HG03103 (cell line): Measurements from ENCODE around the gene ABL2.

Source experiments
- ATAC-seq: cut with Tn5 transposase; IDR thresholded peaks from one replicate; pipeline ENCODE4 v1.9.1; 2021; ENCODE audit warnings: low read depth; ENCODE audit not compliant: unreplicated experiment

Gene ABL2

GRCh38 chr1:179103999-179104398 lies 125.5 kb downstream of the ABL2 start:
- no peak for ATAC-seq

- no peak for ATAC-seq
These were observed 127.9 kb downstream of the ABL2 start for GRCh38 chr1:179101566-179101965.

DNA sequence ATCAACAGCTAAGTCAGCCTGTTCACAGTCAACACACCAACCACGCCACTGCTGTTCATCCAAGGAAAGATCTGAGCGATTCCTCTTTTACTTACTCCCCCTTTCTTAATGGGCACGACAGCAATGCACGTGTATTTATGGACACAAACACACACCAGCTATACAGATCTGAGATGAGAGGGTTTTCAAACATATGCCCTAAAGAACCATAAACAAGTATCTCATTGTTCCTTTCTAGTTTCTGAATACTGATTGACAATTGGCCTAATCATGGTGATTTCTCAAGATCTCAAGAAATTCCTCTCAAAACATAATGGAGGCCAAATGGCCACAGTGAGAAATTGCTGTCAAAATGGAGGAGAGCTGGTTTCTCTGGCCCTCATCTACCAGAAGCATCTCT lies 129.6 kb downstream of the ABL2 start:
- ATAC-seq: no peak

DNA sequence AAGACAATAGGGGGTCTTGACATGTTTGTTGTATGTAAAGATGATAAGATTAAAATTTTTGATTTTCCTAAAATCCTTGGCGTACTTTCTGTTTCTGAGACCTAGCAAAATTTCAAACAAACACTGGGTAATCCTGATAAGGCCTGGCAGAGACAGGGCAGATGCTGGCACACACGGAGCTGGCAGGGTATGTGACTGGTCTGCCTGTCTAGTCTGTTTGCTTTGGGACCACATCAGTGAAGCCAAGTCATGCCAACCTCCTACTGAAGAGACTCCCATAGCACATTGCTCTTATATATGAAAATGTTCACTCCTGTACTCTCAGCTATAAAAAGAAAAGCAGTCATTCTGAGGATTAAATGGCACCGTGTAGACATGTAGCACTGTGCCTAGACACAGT lies 133.6 kb downstream of the ABL2 start:
- no peak for ATAC-seq

DNA sequence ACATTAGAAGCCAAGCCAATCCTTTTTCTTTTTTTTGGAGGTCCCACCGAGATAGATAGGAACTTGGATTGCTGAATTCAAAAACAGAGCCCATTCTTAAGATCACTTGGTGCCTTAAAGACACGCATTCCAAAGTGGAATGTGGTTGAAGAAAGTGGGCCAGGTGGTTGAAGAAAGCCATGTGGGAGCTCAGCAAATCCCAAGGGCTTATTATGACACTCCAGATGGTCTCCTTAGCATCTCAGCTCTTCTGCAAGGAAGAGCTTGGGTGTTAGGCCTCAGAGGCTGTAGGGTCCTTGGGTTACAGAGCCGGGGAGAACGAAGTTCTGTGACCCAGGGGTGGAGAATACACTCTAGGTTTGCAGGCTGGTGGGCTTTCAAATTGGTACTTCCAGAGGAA lies 134.1 kb downstream of the ABL2 start:
- ATAC-seq: no peak

- ATAC-seq: no peak
These were observed 134.7 kb downstream of the ABL2 start for GRCh38 chr1:179094818-179095217.

DNA sequence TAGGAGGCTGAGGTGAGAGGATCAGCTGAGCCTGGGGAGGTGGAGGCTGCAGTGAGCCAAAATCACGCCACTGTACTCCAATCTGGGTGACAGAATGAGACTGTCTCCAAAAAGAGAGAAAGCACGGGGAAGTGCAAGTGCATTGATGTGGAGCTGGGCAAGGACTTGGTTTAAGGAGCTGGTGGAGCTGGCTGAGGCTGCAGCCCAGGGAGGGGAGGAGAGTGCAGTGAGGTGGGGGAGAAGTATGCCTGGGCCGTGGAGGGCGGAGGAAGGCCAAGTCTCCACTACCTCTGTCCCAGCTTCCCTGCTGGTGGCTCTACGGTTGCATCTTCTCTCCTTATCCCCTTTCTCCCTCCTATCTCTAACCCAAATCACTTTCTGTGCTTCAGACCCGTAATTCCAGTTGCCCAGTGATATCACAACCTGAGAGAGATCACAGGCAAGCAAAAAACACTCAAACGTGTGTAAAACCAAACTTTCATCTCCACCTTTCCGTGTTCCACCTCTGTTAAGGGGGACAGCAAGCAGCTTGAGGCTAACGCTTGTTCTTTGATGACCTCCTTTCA lies 136.5 kb downstream of the ABL2 start:
- no peak for ATAC-seq

DNA sequence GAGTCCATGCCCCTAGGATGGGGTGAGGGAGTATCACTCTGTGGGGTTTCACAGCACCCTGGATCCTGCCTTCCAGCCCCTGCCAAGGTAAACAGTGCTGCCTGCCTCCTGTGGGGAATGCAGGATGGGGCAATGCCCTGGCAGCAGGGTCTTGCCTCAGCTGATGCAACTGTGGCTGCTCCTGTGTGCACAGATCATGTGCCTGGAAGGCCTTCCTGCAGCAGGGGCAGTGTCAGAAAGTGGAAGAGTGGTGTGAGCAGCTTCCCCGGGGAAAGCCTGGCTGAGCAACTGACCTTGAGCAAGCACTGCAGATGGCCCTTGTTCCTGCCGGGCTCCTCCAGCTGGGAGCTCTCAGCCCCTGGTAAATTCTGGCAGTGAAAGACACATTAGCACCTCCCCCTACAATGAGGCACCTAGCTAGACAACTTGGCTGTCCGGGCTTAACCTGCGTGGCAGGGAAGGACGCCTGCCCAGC lies 137.7 kb downstream of the ABL2 start:
- ATAC-seq: no peak

- ATAC-seq: no peak
These were observed 138.6 kb downstream of the ABL2 start for GRCh38 chr1:179090923-179091322.

DNA sequence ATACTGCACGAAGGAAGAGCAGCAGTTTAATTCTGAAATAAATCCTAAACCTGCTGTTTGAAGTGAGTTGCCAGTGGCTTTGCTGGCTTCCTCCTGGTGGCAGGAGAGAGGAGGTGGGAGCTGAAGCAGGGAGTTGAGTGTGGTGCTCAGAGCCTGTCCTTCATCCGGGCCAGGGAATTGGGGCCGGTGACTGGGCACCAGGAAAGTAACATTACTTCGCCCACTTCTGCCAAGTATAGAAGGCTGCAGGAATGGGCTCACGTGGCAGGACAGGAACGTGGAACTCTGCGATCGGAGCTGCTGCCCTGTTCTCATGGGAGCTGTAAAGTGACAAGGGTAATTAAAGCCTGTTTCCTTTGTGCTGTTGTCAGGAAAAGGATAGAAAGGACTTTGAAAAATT lies 139.0 kb downstream of the ABL2 start:
- ATAC-seq: no peak

DNA sequence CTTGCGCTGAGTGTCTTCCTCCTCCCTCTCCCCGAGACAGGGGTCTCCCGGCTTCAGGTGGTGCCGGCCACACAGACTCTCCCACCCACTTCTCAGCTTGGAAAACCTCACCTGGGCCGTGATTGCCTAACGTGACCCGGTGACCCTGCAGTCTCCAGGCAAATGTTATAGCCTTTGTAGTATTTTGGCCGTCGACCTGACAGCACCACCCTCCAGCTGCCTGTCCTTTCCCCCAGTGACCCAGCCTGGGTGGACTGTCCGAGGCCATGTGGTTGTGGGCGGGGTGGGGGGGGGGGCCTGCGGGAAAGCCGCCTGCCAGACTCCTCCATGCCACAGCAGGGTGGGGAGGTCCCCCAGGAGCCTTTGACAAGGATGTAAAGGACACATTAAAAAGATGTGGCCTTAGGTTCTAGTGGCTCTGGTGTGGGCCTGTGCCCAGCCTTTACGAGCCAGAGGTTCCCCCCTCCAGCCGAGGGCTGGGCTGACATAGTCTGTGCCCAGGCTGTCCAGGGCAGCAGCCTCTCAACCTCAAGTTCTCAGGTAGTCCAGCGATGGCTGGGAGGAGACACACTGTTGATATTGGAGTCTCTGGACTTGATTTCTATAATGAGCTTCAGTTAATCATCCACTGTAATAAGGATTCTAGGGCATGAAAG lies 139.5 kb downstream of the ABL2 start:
- ATAC-seq: no peak

DNA sequence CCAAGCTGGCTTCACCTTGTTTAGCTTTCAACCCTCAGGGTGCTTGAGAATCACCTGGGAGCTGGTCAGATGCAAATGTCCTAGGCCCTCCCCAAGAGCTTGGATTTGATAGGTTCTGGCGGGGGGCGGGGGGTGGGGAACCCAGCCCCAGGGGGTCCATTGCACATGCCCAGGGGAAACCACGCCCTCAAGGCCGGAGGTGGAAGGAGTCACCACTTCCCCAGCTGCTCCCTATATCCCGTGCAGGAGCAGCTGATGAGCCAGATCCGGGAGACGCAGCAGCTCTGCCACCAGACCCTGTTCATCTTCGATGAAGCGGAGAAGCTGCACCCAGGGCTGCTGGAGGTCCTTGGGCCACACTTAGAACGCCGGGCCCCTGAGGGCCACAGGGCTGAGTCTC lies 141.8 kb downstream of the ABL2 start:
- ATAC-seq: no peak

DNA sequence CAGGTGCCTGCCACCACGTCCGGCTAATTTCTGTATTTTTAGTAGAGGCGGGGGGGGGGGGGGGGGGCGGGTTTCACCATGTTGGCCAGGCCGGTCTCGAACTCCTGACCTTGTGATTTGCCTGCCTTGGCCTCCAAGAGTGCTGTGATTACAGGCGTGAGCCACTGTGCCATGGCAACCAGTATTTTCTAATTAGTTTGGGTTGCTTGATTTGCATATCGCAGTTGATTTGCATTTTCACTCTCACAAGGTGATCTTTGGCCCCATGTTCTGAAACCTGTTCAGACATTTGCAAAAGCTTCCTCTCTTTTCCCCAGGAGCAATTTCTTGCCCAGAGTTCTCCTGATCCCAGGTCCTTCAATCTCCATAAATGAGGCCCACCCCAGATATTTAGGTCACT lies 145.9 kb downstream of the ABL2 start:
- no peak for ATAC-seq

GRCh38 chr1:179082999-179083335 lies 146.5 kb downstream of the ABL2 start:
- ATAC-seq: no peak

DNA sequence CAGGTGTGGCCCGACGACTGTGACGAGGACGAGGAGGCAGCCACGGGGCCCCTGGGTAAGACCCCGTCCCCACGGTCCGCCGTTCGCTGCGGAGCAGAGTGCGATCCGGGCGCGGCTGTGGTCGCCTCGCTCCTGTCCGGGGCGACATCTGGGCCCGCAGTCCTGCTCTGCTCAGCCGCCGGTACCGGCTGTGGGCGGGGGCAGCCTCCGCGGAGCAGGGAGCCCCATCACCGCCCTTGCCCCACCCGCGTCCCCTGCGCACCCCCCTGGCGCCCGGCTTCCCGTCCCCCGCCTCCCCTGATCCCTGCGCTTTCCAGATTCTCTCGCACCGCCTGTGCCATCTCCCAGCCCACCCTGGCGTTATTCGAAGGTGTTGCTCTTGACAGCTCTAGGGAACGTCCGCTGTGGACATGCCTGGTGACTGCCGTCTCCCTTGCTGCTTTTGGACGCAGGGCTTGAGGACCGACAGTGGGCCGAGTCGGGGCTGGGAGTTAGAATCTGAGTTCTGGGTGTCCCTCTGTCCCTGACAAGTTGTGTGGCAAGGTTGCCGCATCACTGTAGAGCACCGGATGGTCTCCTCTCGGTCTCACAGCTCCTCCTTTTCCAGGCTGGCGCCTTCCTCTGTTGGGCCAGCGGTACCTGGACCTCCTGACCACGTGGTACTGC lies 147.0 kb downstream of the ABL2 start:
- peak; percentile 10 for ATAC-seq

DNA sequence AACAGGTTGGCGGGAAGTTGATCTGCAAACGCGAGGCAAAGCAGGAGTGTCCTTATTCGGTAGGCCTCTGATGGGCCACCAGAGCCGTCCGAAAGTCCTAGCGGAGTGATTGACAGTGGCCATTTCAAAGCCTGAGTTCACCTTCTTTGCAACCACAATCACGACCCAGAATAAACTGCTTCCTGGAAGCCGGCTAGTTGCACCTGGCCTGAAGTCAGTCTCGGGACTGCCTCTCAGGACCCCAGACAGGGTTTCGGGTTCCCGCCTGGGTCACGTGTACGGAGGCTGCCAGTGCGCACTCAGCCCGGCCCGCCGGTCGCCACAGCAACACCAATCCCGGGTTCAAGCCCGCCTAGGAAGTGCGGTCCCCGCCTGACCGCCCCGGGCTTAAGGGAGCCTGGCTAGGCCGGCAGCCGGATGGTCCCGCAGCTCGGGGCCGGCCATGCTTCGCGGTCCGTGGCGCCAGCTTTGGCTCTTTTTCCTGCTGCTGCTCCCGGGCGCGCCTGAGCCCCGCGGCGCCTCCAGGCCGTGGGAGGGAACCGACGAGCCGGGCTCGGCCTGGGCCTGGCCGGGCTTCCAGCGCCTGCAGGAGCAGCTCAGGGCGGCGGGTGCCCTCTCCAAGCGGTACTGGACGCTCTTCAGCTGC lies 147.7 kb downstream of the ABL2 start, which contains the start of gene TOR3A:
Gene TOR3A (plus strand): TSS at position 384 of the 646 bp plus-strand sequence. CDS start 59 bp downstream, at position 443.
- peak; percentile 85 for ATAC-seq

DNA sequence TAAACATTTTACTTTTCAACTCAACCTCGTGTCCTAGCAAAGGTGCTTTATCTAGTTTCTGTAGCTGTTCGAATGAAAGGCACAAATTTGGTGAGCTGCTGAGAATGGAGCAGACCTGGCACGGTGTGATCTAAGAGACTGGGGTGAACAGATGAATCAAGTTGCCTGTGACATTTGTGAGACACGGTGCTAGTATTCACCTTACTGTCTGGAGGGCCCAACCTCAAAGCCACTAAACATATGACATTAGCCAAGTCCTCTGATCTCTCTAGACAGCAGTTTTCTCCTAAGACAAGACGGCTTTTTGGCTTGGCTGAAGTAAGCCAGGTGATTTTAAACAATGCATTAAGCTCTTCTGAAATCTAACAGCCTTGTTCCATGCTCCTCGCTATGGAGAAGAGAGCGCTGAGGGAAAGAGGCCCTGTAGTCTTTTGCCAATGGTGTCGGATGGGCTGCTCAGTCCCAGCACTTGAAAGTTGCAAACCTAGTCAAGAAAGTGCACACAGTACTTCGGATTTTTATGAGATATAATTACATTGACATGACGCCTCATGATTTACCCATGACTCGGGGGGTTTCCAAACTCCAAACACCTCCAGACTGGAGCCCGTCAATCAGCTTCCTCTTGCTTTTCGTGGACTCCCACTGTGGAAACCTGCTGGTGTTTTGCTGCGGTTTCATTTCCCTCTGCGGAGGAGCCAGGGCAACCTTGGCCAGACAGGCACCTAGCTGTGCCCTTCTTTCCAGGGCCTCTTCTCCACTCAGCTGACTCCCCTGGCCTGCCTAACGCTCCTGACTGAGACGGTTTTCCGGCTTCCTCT lies 148.4 kb downstream of the ABL2 start:
- no peak for ATAC-seq

DNA sequence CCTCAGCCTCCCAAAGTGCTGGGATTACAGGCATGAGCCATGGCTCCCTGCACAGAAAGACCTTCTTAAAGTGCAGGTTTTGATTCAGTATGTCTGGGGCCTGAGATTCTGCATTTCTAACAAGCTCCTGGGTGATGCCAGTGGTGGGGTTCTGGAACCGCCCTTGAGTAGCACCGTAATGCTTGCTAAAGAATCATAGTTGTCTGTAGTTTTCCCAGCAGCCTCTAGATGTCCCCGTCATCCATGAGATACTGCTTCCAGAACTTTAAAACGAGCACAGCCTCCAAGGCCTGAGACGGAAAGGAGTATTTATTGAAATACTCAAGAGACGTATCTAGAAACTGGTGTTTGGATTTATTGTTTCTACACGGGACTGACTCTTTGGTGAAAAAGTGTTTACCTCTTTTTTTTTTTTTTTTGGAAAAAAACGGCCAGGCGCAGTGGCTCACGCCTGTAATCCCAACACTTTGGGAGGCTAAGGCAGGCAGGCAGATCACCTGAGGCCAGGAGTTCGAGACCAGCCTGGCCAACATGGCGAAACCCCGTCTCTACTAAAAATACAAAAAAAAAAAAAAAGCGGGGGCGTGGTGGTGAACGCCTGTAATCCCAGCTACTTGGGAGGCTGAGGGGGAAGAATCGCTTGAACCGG lies 150.2 kb downstream of the ABL2 start:
- no peak for ATAC-seq

- no peak for ATAC-seq
These were observed 152.1 kb downstream of the ABL2 start for GRCh38 chr1:179077396-179077795.

DNA sequence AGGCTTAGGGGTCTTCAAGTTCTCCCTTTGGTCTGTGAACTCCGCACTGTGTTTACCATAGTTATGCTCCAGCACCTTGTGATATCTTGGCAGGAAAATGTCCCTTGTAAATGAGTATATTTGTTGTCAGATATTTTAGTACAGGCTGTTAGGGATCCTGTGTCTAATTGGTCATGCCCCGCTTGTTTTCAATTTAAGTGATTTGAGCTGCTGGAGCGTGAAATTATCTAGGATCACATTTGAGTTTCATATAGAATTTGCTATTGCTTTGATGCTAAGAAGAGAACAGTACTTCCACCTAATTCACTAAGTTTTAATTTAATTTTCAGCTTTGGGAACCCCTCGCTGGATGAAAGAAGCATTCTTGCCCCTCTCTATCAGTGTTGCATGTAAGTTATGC lies 163.0 kb downstream of the ABL2 start:
- no peak for ATAC-seq
